IMR-90 (cell line): ENCODE data around the gene RIPPLY1. TPM values are rescaled to one million over a fixed set of nuclear protein-coding genes. Genes with fewer than 3 reads are reported as not detected.

Source experiments
- ATAC-seq: fragments of 200-7000 bp; cut with Tn5 transposase; 2 replicates; pipeline ENCODE4 v1.9.1; 2020; ENCODE audit warnings: low read depth, mild to moderate bottlenecking, moderate library complexity
- BruUV-seq: library from RNA; stranded (reverse); fragments of 400-500 nt; replicated peaks from 2 replicates; lab custom pipeline; 2021; lab: Mats Ljungman, UMichigan
- CTCF ChIA-PET: fragments of 300-600 bp; formaldehyde crosslinking; extraction: SDS; loops from one replicate; lab custom pipeline; 2021; ENCODE audit warnings: antibody characterized with exemption; lab: Yijun Ruan, JAX
- POLR2A ChIA-PET: fragments of 300-600 bp; sonication (Branson Sonifier 250); formaldehyde crosslinking; loops from one replicate; lab custom pipeline; 2022; ENCODE audit warnings: antibody characterized with exemption; ENCODE audit not compliant: unreplicated experiment; lab: Charles Lee
- DNase-seq: peaks from one replicate; pipeline ENCODE4 v3.0.0; 2013
- H2AFZ ChIP-seq: replicated peaks from 2 replicates; pipeline ENCODE3; 2013; ENCODE audit warnings: low read length, mild to moderate bottlenecking; ENCODE audit not compliant: poor library complexity
- H2AK5ac ChIP-seq: 2 replicates; pipeline ENCODE4 v1.6.1; 2013; ENCODE audit warnings: low read depth, low read length, inconsistent platforms
- H2AK9ac ChIP-seq: replicated peaks from 2 replicates; pipeline ENCODE3; 2013; ENCODE audit warnings: mild to moderate bottlenecking, low read depth, low read length, moderate library complexity; ENCODE audit not compliant: poor library complexity
- H2BK120ac ChIP-seq: 2 replicates; pipeline ENCODE4 v1.6.1; 2013; ENCODE audit warnings: low read depth, low read length, inconsistent platforms
- H2BK15ac ChIP-seq: 3 replicates; pipeline ENCODE4 v1.6.1; 2013; ENCODE audit warnings: low read depth, low read length, inconsistent platforms
- H2BK20ac ChIP-seq: 2 replicates; pipeline ENCODE4 v1.6.1; 2013; ENCODE audit warnings: low read depth, mild to moderate bottlenecking, inconsistent platforms, low read length, moderate library complexity
- H2BK5ac ChIP-seq: 2 replicates; pipeline ENCODE4 v1.6.1; 2013; ENCODE audit warnings: mild to moderate bottlenecking, low read depth, low read length, inconsistent platforms; ENCODE audit not compliant: poor library complexity, severe bottlenecking
- H3K14ac ChIP-seq: replicated peaks from 2 replicates; pipeline ENCODE4 v1.6.1; 2013; ENCODE audit warnings: low read depth, low read length, inconsistent platforms
- H3K18ac ChIP-seq: 2 replicates; pipeline ENCODE4 v1.6.1; 2013; ENCODE audit warnings: low read depth, low read length, control low read depth
- H3K23ac ChIP-seq: 2 replicates; pipeline ENCODE4 v1.6.1; 2013; ENCODE audit warnings: low read depth, low read length, inconsistent platforms
- H3K27ac ChIP-seq: 2 replicates; pipeline ENCODE4 v1.5.1; 2013; ENCODE audit warnings: mild to moderate bottlenecking, control low read depth, low read length; ENCODE audit not compliant: insufficient read depth
- H3K27me3 ChIP-seq: 2 replicates; pipeline ENCODE4 v1.6.1; 2013; ENCODE audit warnings: low read length; ENCODE audit not compliant: control insufficient read depth, insufficient read depth
- H3K36me3 ChIP-seq: 2 replicates; pipeline ENCODE4 v1.6.1; 2013; ENCODE audit warnings: low read length, mixed read lengths; ENCODE audit not compliant: control insufficient read depth, insufficient read depth
- H3K4ac ChIP-seq: 2 replicates; pipeline ENCODE4 v1.6.1; 2013; ENCODE audit warnings: low read depth, low read length, inconsistent platforms
- H3K4me1 ChIP-seq: 2 replicates; pipeline ENCODE4 v1.6.1; 2013; ENCODE audit warnings: low read length, mixed read lengths; ENCODE audit not compliant: control insufficient read depth, insufficient read depth
- H3K4me2 ChIP-seq: 2 replicates; pipeline ENCODE4 v1.6.1; 2013; ENCODE audit warnings: low read depth, mild to moderate bottlenecking, control low read depth, low read length, moderate library complexity
- H3K4me3 ChIP-seq: 2 replicates; pipeline ENCODE4 v1.5.1; 2013; ENCODE audit warnings: low read depth, mild to moderate bottlenecking, control low read depth, low read length, moderate library complexity; ENCODE audit not compliant: insufficient read depth
- H3K56ac ChIP-seq: 2 replicates; pipeline ENCODE4 v1.6.1; 2013; ENCODE audit warnings: low read length, inconsistent platforms; ENCODE audit not compliant: insufficient read depth; ENCODE audit errors: extremely low read depth
- H3K79me1 ChIP-seq, 2 experiments: 2 replicates each; pipeline ENCODE4 v1.6.1; 2013; ENCODE audit warnings: low read length in 2 of 2, inconsistent platforms in 1 of 2, low read depth in 1 of 2
- H3K9ac ChIP-seq: 2 replicates; pipeline ENCODE4 v1.6.1; 2013; ENCODE audit warnings: low read depth, low read length, control low read depth
- H3K9me1 ChIP-seq: 2 replicates; pipeline ENCODE4 v1.6.1; 2013; ENCODE audit warnings: low read length, inconsistent platforms; ENCODE audit not compliant: insufficient read depth
- H3K9me3 ChIP-seq: 2 replicates; pipeline ENCODE4 v1.6.1; 2013; ENCODE audit warnings: low read length; ENCODE audit not compliant: control insufficient read depth, insufficient read depth
- H4K20me1 ChIP-seq: 2 replicates; pipeline ENCODE4 v1.6.1; 2013; ENCODE audit warnings: low read length, inconsistent platforms; ENCODE audit not compliant: insufficient read depth
- H4K5ac ChIP-seq: 2 replicates; pipeline ENCODE4 v1.6.1; 2013; ENCODE audit warnings: mild to moderate bottlenecking, low read depth, low read length, control low read depth
- H4K8ac ChIP-seq, 2 experiments: 2 replicates each; pipeline ENCODE4 v1.6.1; 2013; ENCODE audit warnings: low read depth in 2 of 2, low read length in 2 of 2, control low read depth in 1 of 2, inconsistent platforms in 1 of 2
- H4K91ac ChIP-seq: 2 replicates; pipeline ENCODE4 v1.6.1; 2013; ENCODE audit warnings: low read depth, low read length, inconsistent platforms; ENCODE audit not compliant: insufficient read depth
- CHD1 ChIP-seq: IDR thresholded peaks from 2 replicates; pipeline ENCODE4 v1.6.1; 2012; ENCODE audit warnings: low read depth, low read length, improper control_type of control experiment
- MXI1 ChIP-seq: IDR thresholded peaks from 2 replicates; pipeline ENCODE4 v1.6.1; 2012; ENCODE audit warnings: low read depth, mild to moderate bottlenecking, low read length, moderate library complexity, borderline replicate concordance
- RAD21 ChIP-seq: IDR thresholded peaks from 2 replicates; pipeline ENCODE4 v1.6.1; 2012; ENCODE audit warnings: low read length, improper control_type of control experiment
- RCOR1 ChIP-seq: IDR thresholded peaks from 2 replicates; pipeline ENCODE4 v1.6.1; 2012; ENCODE audit warnings: mild to moderate bottlenecking, low read length, improper control_type of control experiment; ENCODE audit not compliant: insufficient replicate concordance
- RFX5 ChIP-seq: IDR thresholded peaks from 2 replicates; pipeline ENCODE4 v1.8.0; 2012; ENCODE audit warnings: low read depth, mild to moderate bottlenecking, low read length, moderate library complexity
- WGBS, 2 experiments: methylation state at CpG; one replicate each; pipeline versions ENCODE4 v1.1.5 to v1.1.7; 2013; ENCODE audit warnings: missing lambda C conversion rate in 2 of 2; ENCODE audit not compliant: insufficient read length in 1 of 2; ENCODE audit errors: extremely low coverage in 2 of 2; 5-methylcytosine and 5-hydroxymethylcytosine counted together
- dilution Hi-C: fragments of 300-500 bp; cut with HindIII; formaldehyde crosslinking; loops from one replicate; pipeline ENCODE4 v1.14.3; 2018; ENCODE audit warnings: low sequenced_read_pairs; ENCODE audit not compliant: unreplicated experiment
- in situ Hi-C: fragments of 300-500 bp; cut with MboI; formaldehyde crosslinking; loops from 3 replicates; pipeline ENCODE4 v1.14.3; 2019; ENCODE audit warnings: low sequenced_read_pairs, inconsistent platforms, mixed read lengths
- intact Hi-C: fragments of 100-400 bp; cut with micrococcal nuclease; formaldehyde crosslinking; loops from 2 replicates; pipeline ENCODE4 v1.10.0; 2022
- polyA plus RNA-seq, 3 experiments: library from polyadenylated mRNA; depleted of rRNA; stranded (reverse); fragments of >200 nt; gene quantifications; 2 replicates each; pipeline ENCODE4 v1.2.3, GENCODE V29; 2012; ENCODE audit warnings: low replicate concordance in 1 of 3
- total RNA-seq: library from RNA; depleted of rRNA; stranded (reverse); fragments of >200 nt; gene quantifications from 2 replicates; pipeline ENCODE4 v1.2.3, GENCODE V29; 2012

The RIPPLY1 gene
- total and polyA plus RNA-seq, 2 of the 4 experiments (the other 2 are of a cell fraction), result not detected

DNA sequence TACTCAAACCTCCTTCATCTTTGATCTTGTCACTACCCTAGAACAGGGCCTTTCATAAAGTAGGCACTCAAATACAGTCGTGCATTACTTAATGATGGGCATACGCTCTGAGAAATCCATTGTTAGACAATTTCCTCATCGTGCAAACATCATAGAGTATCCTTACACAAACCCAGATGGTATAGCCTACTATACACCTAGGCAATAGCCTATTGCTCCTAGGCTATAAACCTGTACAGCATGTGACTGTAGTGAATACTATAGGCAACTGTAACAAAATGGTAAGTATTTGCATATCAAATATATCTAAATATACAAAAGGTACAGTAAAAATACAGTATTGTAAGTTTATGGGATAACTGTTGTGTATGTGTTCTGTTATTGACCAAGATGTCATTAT, 48.9 kb upstream of the RIPPLY1 start:
- peaks cover 5% of the 10 kb centered on the region; the same call in 1 of the 2 replicates for H3K4me1 ChIP-seq
- ChIA-PET CTCF (no interaction called here), POLR2A (no interaction called here)
- no peak overlapping the region for H3K4ac ChIP-seq
- H3K9me1 ChIP-seq, result no peaks in the 10 kb centered on the region
- no peak overlapping the region for H4K91ac ChIP-seq
- H4K8ac ChIP-seq, result no peak overlapping the region
- H2BK15ac ChIP-seq, result no peak overlapping the region
- no peaks in the 10 kb centered on the region; the same call in 1 of the 2 replicates for H3K27me3 ChIP-seq
- H3K14ac ChIP-seq, result no peak overlapping the region
- no peaks in the 10 kb centered on the region for H4K20me1 ChIP-seq
- no peak overlapping the region for H3K27ac ChIP-seq
- dilution Hi-C loops, result no loop called here
- no peak overlapping the region for H3K18ac ChIP-seq
- no peak overlapping the region for H3K23ac ChIP-seq
- no peak overlapping the region for H2BK5ac ChIP-seq
- DNase-seq (no peak), ATAC-seq (no peak)
- H2AK9ac ChIP-seq, result no peak overlapping the region
- no peak overlapping the region for H2AFZ ChIP-seq
- H3K56ac ChIP-seq, result no peak overlapping the region
- H2AK5ac ChIP-seq, result no peak overlapping the region
- no peak overlapping the region for H2BK120ac ChIP-seq
- peaks cover 6% of the 10 kb centered on the region for H3K36me3 ChIP-seq
- no peaks in the 10 kb centered on the region; a peak in 1 of 4 replicates for H3K79me1 ChIP-seq
- H2BK20ac ChIP-seq, result no peak overlapping the region
- H3K4me2 ChIP-seq, result no peak overlapping the region
- H3K9ac ChIP-seq, result no peak overlapping the region
- in situ Hi-C loops, result no loop called here
- no peak for TF ChIP-seq RAD21
- TF ChIP-seq RCOR1, result no peak
- TF ChIP-seq RFX5, result no peak
- TF ChIP-seq MXI1, result no peak
- TF ChIP-seq CHD1, result no peak
- intact Hi-C loops, result no loop called here
- no peaks in the 10 kb centered on the region for H3K9me3 ChIP-seq
- BruUV-seq, result no TSS peak
- H3K4me3 ChIP-seq, result no peak overlapping the region
- no peak overlapping the region for H4K5ac ChIP-seq
- no CpG with 5 or more reads among the region's 3 CpGs for WGBS, 2 experiments
